HG02870 (cell line): ENCODE results near the gene PEX5.
"Not testable (repeated sequence)": the region's sequence is repeated elsewhere in the genome, so short reads cannot be mapped to it uniquely, and the experiment has no call there.

Experiments
- ATAC-seq: cut with Tn5 transposase; IDR thresholded peaks from one replicate; pipeline ENCODE4 v1.9.1; 2021; ENCODE audit warnings: mild to moderate bottlenecking, moderate library complexity; ENCODE audit not compliant: unreplicated experiment

The PEX5 gene

GRCh38 chr12:7158781-7159609 lies 30.5 kb upstream of the PEX5 start:
- ATAC-seq: no peak

DNA sequence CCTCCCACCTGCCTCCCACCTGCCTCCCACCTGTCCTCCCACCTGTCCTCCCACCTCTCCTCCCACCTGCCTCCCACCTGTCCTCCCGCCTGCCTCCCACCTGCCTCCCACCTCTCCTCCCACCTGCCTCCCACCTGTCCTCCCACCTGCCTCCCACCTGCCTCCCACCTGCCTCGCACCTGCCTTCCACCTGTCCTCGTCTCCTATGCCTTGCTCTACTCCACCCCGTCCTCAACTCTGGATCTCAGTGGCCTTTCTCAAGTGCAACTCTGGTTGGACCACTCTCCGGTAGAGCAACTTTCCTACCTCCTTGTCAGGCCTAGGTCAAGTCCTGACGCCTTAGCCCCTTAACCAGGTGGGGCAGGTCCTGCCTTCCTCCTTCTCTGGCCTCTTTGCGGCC lies 29.3 kb upstream of the PEX5 start:
- ATAC-seq: no peak

- ATAC-seq: no peak
These were observed 28.2 kb upstream of the PEX5 start for GRCh38 chr12:7161327-7161726.

- no peak for ATAC-seq
These were observed 27.7 kb upstream of the PEX5 start for GRCh38 chr12:7161811-7162210.

- no peak for ATAC-seq
These were observed 26.8 kb upstream of the PEX5 start for GRCh38 chr12:7162691-7163114.

DNA sequence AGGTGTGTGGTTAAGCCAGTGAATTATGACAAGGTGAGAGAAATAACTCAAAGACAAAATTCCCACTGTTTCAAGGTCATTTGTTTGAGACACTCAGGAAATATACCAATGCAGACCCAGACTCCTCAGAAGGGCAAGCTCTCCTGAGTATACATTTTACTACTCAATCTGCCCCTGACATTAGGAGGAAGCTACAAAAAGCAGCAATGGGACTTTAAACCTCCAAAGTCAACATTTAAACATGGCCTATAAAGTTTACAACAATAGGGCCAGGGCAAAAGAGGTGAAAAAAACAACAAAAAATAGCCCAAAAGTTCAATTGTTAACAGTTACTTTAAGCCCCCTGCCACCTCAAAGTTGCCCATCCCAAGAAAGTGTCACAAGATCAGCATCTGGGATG lies 19.5 kb upstream of the PEX5 start:
- ATAC-seq: no peak

- ATAC-seq: no peak
These were observed 17.6 kb upstream of the PEX5 start for GRCh38 chr12:7171854-7172253.

DNA sequence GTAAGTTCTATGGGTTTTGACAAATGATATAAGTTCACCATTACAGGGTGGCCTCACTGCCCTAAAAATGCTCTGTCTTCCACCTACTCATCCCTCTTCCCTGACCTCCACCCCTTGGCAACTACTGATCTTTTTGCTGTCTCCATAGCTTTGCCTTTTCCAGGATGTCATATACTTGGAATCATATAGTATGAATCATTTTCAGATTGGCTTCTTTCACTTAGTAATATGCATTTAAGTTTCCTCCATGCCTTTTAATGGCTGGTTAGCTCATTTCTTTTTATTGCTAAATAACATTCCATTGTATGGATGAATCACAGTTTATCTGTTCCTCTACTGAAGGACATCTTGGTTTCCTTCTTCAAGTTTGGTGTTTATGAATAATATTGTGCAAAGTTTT lies 14.0 kb upstream of the PEX5 start:
- no peak for ATAC-seq

GRCh38 chr12:7176595-7176994 lies 12.9 kb upstream of the PEX5 start:
- ATAC-seq: no peak

GRCh38 chr12:7178481-7178880 lies 11.0 kb upstream of the PEX5 start:
- no peak for ATAC-seq

GRCh38 chr12:7180685-7181084 lies 8.8 kb upstream of the PEX5 start:
- no peak for ATAC-seq

GRCh38 chr12:7186058-7186457 lies 3.4 kb upstream of the PEX5 start:
- ATAC-seq: not testable (repeated sequence)

GRCh38 chr12:7188562-7189397 lies 706 bp upstream of the PEX5 start:
- ATAC-seq: peak; percentile 47

DNA sequence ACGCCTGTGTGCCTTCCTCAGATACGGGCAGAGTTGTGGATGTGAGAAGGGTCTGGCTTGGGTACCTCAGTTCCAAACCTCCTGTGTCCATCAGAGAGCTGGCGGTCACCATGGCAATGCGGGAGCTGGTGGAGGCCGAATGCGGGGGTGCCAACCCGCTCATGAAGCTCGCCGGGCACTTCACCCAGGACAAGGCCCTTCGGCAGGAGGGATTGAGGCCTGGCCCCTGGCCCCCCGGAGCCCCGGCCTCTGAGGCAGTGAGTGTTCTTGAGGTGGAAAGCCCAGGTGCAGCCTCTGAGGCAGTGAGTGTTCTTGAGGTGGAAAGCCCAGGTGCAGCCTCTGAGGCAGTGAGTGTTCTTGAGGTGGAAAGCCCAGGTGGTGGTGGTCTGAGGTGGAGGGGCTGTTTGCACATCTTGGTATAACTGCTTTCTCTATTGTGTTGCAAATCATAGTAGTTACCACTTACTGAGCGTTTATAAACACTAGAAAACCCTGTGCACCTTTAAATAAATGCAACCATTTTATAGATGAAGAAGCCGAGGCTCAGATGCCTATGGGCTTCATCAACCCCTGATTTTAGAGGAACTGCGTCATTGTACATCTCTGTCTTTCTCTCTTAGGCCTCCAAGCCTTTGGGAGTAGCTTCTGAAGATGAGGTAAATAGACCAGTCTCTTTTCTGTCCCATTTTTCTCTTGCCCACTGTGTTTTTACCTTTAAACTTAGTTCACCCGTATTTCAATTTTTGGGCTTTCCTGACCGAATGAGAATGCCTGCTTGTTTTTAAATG lies 976 bp downstream of the PEX5 start:
- no peak for ATAC-seq

DNA sequence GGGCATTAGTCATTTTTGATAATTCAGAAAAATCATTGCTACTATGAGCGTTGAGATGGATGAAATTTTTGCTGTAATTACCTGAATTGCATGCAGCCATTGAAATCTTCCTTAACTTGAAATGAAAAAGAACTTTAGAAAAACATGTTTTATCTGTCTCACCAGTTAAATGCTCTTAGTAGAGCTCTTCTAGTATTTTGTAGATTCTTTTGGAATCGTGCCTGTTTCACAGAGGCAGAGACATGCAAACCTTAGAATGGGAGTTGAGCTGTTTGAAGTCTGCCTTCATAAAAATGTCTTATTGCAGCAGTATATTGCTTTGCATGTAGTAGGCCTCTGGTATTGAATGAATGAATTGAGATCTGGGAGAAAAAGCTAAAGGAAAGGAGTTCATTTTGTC lies 4.2 kb downstream of the PEX5 start:
- no peak for ATAC-seq

GRCh38 chr12:7197841-7198240 lies 8.4 kb downstream of the PEX5 start:
- no peak for ATAC-seq

- ATAC-seq: no peak
These were observed 13.6 kb downstream of the PEX5 start for GRCh38 chr12:7203109-7203508.

DNA sequence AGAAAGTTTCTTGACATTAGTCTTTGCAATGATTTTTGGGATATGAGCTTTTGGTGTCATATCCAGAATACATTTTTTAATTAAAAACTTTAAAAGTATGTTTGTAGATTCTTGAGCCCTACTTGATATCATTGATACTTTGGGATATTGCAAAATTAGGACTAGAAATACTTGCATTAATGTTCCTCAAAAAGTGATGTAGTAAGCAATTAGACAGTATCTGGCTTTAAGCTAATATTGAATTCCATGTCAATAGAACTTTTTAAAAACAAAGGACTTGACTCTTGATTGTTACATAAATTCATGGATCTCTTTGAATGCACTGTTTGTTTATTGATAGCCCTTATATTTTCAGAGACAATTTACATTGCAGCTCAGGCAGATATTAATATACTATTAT lies 15.6 kb downstream of the PEX5 start:
- no peak for ATAC-seq

- no peak for ATAC-seq
These were observed 17.2 kb downstream of the PEX5 start for GRCh38 chr12:7206691-7207090.

DNA sequence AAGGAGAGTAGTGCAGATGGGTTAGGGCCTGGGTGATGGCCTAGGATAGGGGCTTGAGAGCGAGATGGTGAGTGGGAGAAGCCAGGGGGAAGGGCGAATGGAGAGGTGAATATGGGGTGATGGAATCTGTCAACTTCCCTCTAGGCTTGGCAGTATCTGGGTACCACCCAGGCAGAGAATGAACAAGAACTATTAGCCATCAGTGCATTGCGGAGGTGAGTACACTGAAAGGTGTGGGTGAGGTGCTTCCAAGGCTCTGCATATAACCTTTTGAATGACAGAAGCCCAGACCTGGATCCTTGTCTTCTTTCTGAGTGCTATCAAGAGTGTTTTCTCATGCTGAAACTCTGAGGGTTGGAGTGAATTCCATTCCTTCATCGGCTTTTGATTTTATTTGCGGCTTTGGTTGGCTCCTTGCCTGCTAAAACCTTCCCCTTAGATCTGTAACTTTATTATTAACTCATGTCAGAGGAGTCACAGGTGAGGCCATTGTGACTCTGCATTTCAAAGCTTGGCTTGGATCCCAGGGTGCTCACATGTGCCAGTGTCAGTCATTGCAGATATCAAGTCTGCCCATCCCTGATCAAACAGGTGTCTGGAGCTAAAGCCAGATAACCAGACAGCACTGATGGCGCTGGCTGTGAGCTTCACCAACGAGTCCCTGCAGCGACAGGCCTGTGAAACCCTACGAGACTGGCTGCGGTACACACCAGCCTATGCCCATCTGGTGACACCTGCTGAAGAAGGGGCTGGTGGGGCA lies 18.6 kb downstream of the PEX5 start:
- no peak for ATAC-seq

DNA sequence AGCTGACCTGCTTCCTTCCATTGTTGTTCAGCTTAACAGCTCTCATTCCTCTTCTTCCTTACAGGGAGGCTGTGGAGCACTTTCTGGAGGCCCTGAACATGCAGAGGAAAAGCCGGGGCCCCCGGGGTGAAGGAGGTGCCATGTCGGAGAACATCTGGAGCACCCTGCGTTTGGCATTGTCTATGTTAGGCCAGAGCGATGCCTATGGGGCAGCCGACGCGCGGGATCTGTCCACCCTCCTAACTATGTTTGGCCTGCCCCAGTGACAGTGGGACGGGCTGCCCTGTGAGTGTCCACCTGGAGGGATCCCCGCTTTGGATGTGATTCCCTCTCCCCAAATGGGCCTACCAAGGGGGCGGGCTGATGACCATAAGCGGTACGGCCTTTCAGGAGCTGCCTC lies 20.5 kb downstream of the PEX5 start:
- ATAC-seq: no peak
